ENCODE measurements around the gene TERC. TPM values are rescaled to one million over a fixed set of nuclear protein-coding genes. Genes with fewer than 3 reads are reported as not detected.

Gene TERC
- total RNA-seq (2012; rRNA removed): 427 and 1,434 TPM in 2 replicates

GRCh38 chr3:169764882-169765612, at the start of gene TERC:
Gene TERC (minus strand): TSS chr3:169765060.
- Histone ChIP-seq H3K9me3 (replicated peaks; ENCODE audit: low read length) (no peaks in the 10 kb centered on the region), H3K4me1 (ENCODE audit: control insufficient read depth, insufficient read depth, low read length) (peaks cover 4% of the 10 kb centered on the region), H3K27me3 (ENCODE audit: control insufficient read depth, insufficient read depth, low read length) (no peaks in the 10 kb centered on the region), H3K4me3 (ENCODE audit: low read length) (peak within 1 kb of the TSS; percentile 79), H3K36me3 (ENCODE audit: insufficient read depth, low read length) (no peaks in the 10 kb centered on the region), H3K9ac (ENCODE audit: low read depth, low read length) (peak within 1 kb of the TSS; percentile 98), H3K4me2 (ENCODE audit: low read length) (peak within 1 kb of the TSS; percentile 95)

- H3K36me3 ChIP-seq (ENCODE audit: insufficient read depth, low read length): no peaks in the 10 kb centered on the region
- peak overlapping the region; percentile 91 for H3K4me2 ChIP-seq (ENCODE audit: low read length)
- H3K4me3 ChIP-seq (ENCODE audit: low read length): no peak overlapping the region
- H3K27me3 ChIP-seq (ENCODE audit: control insufficient read depth, insufficient read depth, low read length): no peaks in the 10 kb centered on the region
- peaks cover 34% of the 10 kb centered on the region for H3K4me1 ChIP-seq (ENCODE audit: control insufficient read depth, insufficient read depth, low read length)
- peaks cover 2% of the 10 kb centered on the region for H3K9me3 ChIP-seq (replicated peaks; ENCODE audit: low read length)
- no peak overlapping the region for H3K9ac ChIP-seq (ENCODE audit: low read depth, low read length)
Measured at GRCh38 chr3:169813757-169814517, 49.1 kb upstream of the TERC start.

- Histone ChIP-seq H3K4me2 (ENCODE audit: low read length) (peak overlapping the region; percentile 91), H3K27me3 (ENCODE audit: control insufficient read depth, insufficient read depth, low read length) (no peaks in the 10 kb centered on the region), H3K4me3 (ENCODE audit: low read length) (peak overlapping the region; percentile 73), H3K4me1 (ENCODE audit: control insufficient read depth, insufficient read depth, low read length) (peaks cover 28% of the 10 kb centered on the region), H3K9me3 (replicated peaks; ENCODE audit: low read length) (peaks cover 2% of the 10 kb centered on the region), H3K36me3 (ENCODE audit: insufficient read depth, low read length) (no peaks in the 10 kb centered on the region), H3K9ac (ENCODE audit: low read depth, low read length) (peak overlapping the region; percentile 87)
Measured at GRCh38 chr3:169813278-169813677, 48.4 kb upstream of the TERC start.

GRCh38 chr3:169812332-169813235, 47.7 kb upstream of the TERC start, which contains the start of the genes LRRC34 and LRRIQ4:
Gene LRRC34 (minus strand): TSS chr3:169812904. CDS start chr3:169812548, 356 bp downstream.
Gene LRRIQ4 (plus strand): TSS chr3:169812870. CDS start chr3:169821922, 9,052 bp downstream.
- H3K4me1 ChIP-seq (ENCODE audit: control insufficient read depth, insufficient read depth, low read length): peaks cover 25% of the 10 kb centered on the region
- H3K9ac ChIP-seq (ENCODE audit: low read depth, low read length): peak within 1 kb of the TSS; percentile 87
- peaks cover 2% of the 10 kb centered on the region for H3K9me3 ChIP-seq (replicated peaks; ENCODE audit: low read length)
- H3K36me3 ChIP-seq (ENCODE audit: insufficient read depth, low read length): no peaks in the 10 kb centered on the region
- peak within 1 kb of the TSS; percentile 73 for H3K4me3 ChIP-seq (ENCODE audit: low read length)
- peak within 1 kb of the TSS; percentile 91 for H3K4me2 ChIP-seq (ENCODE audit: low read length)
- H3K27me3 ChIP-seq (ENCODE audit: control insufficient read depth, insufficient read depth, low read length): no peaks in the 10 kb centered on the region

GRCh38 chr3:169811631-169812331, 46.9 kb upstream of the TERC start:
- no peaks in the 10 kb centered on the region for H3K27me3 ChIP-seq (ENCODE audit: control insufficient read depth, insufficient read depth, low read length)
- H3K9ac ChIP-seq (ENCODE audit: low read depth, low read length): peak overlapping the region; percentile 87
- H3K9me3 ChIP-seq (replicated peaks; ENCODE audit: low read length): peaks cover 2% of the 10 kb centered on the region
- peak overlapping the region; percentile 73 for H3K4me3 ChIP-seq (ENCODE audit: low read length)
- peak overlapping the region; percentile 91 for H3K4me2 ChIP-seq (ENCODE audit: low read length)
- H3K4me1 ChIP-seq (ENCODE audit: control insufficient read depth, insufficient read depth, low read length): peaks cover 25% of the 10 kb centered on the region
- no peaks in the 10 kb centered on the region for H3K36me3 ChIP-seq (ENCODE audit: insufficient read depth, low read length)

GRCh38 chr3:169809230-169809795, 44.5 kb upstream of the TERC start:
- no peak overlapping the region for H3K4me3 ChIP-seq (ENCODE audit: low read length)
- H3K36me3 ChIP-seq (ENCODE audit: insufficient read depth, low read length): no peaks in the 10 kb centered on the region
- no peak overlapping the region for H3K9ac ChIP-seq (ENCODE audit: low read depth, low read length)
- peaks cover 25% of the 10 kb centered on the region for H3K4me1 ChIP-seq (ENCODE audit: control insufficient read depth, insufficient read depth, low read length)
- no peak overlapping the region for H3K4me2 ChIP-seq (ENCODE audit: low read length)
- H3K27me3 ChIP-seq (ENCODE audit: control insufficient read depth, insufficient read depth, low read length): no peaks in the 10 kb centered on the region
- no peaks in the 10 kb centered on the region for H3K9me3 ChIP-seq (replicated peaks; ENCODE audit: low read length)

- Histone ChIP-seq H3K4me1 (ENCODE audit: control insufficient read depth, insufficient read depth, low read length) (no peaks in the 10 kb centered on the region), H3K9me3 (replicated peaks; ENCODE audit: low read length) (no peaks in the 10 kb centered on the region), H3K36me3 (ENCODE audit: insufficient read depth, low read length) (no peaks in the 10 kb centered on the region), H3K4me3 (ENCODE audit: low read length) (no peak overlapping the region), H3K4me2 (ENCODE audit: low read length) (no peak overlapping the region), H3K9ac (ENCODE audit: low read depth, low read length) (no peak overlapping the region), H3K27me3 (ENCODE audit: control insufficient read depth, insufficient read depth, low read length) (no peaks in the 10 kb centered on the region)
Measured at GRCh38 chr3:169804681-169805080, 39.8 kb upstream of the TERC start.

- Histone ChIP-seq H3K27me3 (ENCODE audit: control insufficient read depth, insufficient read depth, low read length) (no peaks in the 10 kb centered on the region), H3K9me3 (replicated peaks; ENCODE audit: low read length) (no peaks in the 10 kb centered on the region), H3K4me1 (ENCODE audit: control insufficient read depth, insufficient read depth, low read length) (no peaks in the 10 kb centered on the region), H3K9ac (ENCODE audit: low read depth, low read length) (no peak overlapping the region), H3K4me3 (ENCODE audit: low read length) (no peak overlapping the region), H3K4me2 (ENCODE audit: low read length) (no peak overlapping the region), H3K36me3 (ENCODE audit: insufficient read depth, low read length) (peaks cover 41% of the 10 kb centered on the region)
Measured at GRCh38 chr3:169792359-169792758, 27.5 kb upstream of the TERC start.

- no peaks in the 10 kb centered on the region for H3K9me3 ChIP-seq (replicated peaks; ENCODE audit: low read length)
- peaks cover 54% of the 10 kb centered on the region for H3K36me3 ChIP-seq (ENCODE audit: insufficient read depth, low read length)
- no peaks in the 10 kb centered on the region for H3K27me3 ChIP-seq (ENCODE audit: control insufficient read depth, insufficient read depth, low read length)
- no peak overlapping the region for H3K9ac ChIP-seq (ENCODE audit: low read depth, low read length)
- H3K4me1 ChIP-seq (ENCODE audit: control insufficient read depth, insufficient read depth, low read length): no peaks in the 10 kb centered on the region
- H3K4me3 ChIP-seq (ENCODE audit: low read length): no peak overlapping the region
- H3K4me2 ChIP-seq (ENCODE audit: low read length): no peak overlapping the region
Measured at GRCh38 chr3:169790687-169791429, 26.0 kb upstream of the TERC start.

GRCh38 chr3:169790219-169790618, 25.4 kb upstream of the TERC start:
- Histone ChIP-seq H3K9ac (ENCODE audit: low read depth, low read length) (no peak overlapping the region), H3K4me3 (ENCODE audit: low read length) (no peak overlapping the region), H3K27me3 (ENCODE audit: control insufficient read depth, insufficient read depth, low read length) (no peaks in the 10 kb centered on the region), H3K36me3 (ENCODE audit: insufficient read depth, low read length) (peaks cover 61% of the 10 kb centered on the region), H3K9me3 (replicated peaks; ENCODE audit: low read length) (no peaks in the 10 kb centered on the region), H3K4me1 (ENCODE audit: control insufficient read depth, insufficient read depth, low read length) (no peaks in the 10 kb centered on the region), H3K4me2 (ENCODE audit: low read length) (no peak overlapping the region)

Measured in skeletal muscle satellite cell (primary cell).